Glomerular visceral epithelial cell (primary cell): ENCODE results near the gene ETS1.

ENCODE experiments used
- DNase-seq: peaks from one replicate; pipeline ENCODE4 v3.0.0-alpha.2; 2016; ENCODE audit errors: extremely low spot score

The ETS1 gene

GRCh38 chr11:128619007-128619406, 31.6 kb upstream of the ETS1 start:
- no peak for DNase-seq

DNA sequence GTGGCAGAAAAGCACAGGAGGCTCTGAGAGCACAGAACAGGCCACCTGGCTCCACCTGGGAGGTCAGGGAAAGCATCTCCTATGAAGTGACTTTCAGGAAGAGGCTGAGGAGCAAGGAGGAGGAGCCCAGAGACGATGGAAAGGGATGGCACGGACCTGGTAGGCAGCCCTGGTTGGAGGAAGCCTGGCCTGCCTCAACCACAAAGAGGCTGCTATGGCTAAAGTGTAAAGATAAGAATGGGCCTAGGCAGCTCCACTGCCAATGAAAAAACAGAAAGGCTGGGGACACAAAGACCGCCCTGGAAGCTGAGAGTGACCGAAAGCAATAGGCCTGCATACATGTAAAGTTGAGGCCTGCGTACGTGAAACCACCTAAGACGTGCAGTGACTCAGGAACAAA, 31.2 kb upstream of the ETS1 start:
- no peak for DNase-seq

GRCh38 chr11:128616161-128616560, 28.8 kb upstream of the ETS1 start:
- no peak for DNase-seq

GRCh38 chr11:128615612-128616011, 28.3 kb upstream of the ETS1 start:
- no peak for DNase-seq

GRCh38 chr11:128615076-128615475, 27.7 kb upstream of the ETS1 start:
- DNase-seq = no peak

GRCh38 chr11:128614026-128614425, 26.7 kb upstream of the ETS1 start:
- DNase-seq = no peak

DNA sequence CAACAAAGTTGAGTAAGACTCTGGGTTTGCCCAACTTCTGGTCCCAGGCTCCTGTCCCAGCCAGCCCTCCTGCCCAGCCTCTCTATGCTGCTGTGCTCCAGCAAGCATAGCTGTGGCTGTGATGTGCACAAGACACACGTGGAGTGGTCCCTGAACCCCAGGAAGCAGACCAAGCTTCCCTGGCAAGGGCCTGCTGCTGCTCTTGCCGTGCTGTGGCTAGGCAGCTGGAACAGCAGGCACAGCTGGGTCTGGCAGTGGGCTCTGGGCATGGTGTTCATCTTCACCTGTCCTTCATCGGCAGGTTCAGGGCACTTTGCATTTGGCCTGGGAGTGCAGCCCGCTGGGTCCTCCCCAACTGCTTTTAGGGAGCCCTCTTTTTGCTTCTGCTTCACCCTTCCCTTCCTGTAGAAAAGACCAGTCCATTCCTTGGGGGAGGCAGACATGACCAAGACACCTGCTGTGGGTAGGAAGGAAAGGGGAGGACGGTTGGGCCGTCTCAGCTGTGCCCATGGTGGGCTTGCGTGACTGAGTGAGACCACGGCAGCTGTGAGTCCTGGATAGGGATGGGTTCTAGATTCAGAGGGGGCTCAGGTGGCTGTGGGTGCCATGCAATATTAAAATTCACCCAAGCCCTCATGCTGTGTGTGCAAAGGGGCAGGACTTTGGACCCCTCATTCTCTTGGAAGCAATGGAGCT, 26.1 kb upstream of the ETS1 start:
- no peak for DNase-seq

DNA sequence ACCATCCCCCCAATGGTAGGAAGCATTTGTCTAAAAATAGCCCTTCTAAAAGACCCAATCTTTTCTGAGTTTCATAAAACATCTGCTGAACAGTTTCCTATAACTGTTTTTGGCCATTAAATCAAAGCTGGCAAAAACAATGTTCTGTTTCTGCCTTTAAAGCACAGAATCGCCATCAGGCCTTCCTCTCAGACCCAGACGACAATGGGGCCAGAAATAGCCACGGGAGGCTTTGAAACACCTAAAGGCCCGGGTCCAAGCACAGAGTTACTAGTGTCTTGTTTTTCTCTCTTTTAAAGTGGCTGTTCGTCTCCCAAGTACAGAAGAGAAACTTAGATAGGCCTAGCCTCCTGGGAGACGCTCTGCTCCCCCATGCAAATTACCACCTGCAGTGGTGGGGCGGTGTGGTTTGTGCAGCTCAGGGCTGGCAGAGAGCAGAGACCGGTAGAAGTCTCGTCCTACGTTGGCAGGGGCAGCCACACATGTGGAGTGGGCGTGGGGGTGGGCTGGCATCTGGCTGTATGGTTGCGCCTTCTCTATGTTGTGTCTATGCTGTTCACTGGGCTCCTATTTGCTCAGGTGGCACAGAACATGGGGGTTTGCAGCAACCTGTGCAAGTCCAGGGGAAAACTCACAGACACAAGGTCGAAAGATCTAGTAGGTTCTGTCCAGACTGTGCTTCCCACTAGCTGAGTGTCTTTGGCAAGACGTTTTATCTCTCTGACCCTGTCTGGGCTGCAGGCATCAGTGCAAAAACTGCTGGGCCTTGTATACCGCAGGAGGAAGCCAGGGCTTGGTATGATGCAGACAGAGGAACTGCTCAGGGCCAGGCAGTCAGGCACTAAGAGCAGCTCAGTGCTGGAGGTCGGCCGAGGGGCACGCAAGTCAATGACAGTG, 23.6 kb upstream of the ETS1 start:
- DNase-seq = no peak

- no peak for DNase-seq
These were observed 22.4 kb upstream of the ETS1 start for GRCh38 chr11:128609785-128610184.

GRCh38 chr11:128608746-128609407, 21.5 kb upstream of the ETS1 start:
- DNase-seq = no peak

- no peak for DNase-seq
These were observed 20.5 kb upstream of the ETS1 start for GRCh38 chr11:128607819-128608218.

DNA sequence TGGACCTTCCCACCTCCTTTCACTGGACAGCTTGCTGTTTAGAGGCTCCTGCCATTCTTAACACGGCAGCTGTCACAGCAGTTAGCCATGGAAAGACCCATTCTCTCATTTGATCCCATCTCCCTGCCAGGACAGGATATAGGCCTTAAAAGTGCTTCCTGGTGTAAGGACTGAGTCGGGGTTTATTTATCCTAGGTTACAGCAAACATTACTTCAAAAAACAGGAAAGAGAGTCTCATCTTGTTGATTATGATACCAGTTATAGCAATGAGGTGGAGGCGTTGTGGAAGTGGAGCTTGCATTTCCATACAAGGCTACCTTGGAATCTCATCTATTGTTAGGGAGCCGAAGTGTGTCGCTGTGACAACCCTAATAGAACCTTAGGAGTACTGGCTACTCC, 17.4 kb upstream of the ETS1 start:
- DNase-seq = no peak

DNA sequence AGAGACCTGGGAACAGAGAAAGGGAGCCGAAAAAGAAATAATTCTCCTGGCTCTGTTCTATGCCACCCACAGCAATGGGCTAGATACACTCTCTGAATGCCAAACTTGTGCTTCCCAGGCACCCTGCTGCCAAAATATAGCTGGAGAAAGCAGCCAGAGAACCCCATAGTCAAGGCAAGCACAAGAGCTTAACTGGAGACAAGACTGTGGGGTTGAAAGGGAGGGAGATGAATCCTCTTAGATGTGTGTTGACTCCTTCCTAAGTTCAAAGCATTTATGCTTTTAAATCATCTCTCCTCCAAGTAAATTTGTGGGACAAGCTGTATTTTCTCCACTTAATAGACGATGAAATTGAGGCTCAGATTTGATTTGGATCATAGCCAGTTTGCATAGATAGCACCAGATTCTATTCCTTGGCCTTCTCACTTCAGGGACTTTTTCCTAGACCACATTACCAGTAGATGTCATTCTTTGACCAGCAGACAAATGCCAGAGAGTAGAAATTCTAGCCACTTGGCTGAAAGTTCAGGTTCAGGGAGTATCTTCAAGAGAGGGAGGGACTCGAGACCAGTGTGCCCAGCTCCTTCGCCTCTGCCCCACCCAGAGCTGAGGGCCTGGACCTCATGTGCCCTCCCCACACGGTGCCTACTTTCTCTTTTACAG, 16.5 kb upstream of the ETS1 start:
- DNase-seq = no peak

GRCh38 chr11:128603003-128603696, 15.8 kb upstream of the ETS1 start:
- no peak for DNase-seq

GRCh38 chr11:128599729-128600128, 12.4 kb upstream of the ETS1 start:
- DNase-seq = no peak

- no peak for DNase-seq
These were observed 11.3 kb upstream of the ETS1 start for GRCh38 chr11:128598506-128599150.

- no peak for DNase-seq
These were observed 10.7 kb upstream of the ETS1 start for GRCh38 chr11:128598096-128598495.

DNA sequence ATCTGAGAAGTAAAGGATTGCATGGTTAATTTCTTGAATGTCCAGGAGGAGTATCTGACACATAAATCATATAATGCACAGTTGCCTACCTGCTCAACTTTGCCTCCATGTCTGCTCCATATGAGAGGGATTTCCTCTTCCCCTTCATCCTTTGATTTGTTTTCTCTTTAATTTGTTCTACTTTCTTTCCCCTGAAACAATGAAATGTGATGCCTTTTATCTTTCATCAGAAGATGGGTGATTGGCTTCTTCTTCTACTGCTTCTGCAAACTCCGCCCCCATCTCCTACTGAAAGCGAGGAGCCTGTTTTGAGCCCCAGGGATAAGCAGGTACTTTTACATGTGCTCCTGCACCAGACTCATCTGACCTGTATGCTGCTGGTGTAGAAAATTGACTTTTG, 9.9 kb upstream of the ETS1 start:
- no peak for DNase-seq

DNA sequence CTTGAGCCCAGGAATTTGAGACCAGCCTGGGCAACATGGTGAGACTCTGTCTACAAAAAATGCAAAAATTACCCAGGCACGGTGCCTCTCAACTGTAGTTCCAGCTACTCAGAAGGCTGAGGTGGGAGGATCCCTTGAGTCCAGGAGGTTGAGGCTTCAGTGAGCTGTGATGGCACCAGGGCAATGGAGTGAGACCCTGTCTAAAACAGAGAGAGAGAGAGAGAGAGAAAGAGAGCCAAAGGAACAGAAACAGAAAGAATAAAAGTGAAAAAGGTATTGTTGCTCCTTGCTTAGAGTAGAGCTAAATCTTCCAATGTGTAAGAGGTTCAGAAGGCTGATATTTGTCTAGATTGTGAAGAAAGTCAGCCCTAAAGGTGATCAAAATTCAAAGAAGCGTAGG, 8.9 kb upstream of the ETS1 start:
- DNase-seq = no peak

DNA sequence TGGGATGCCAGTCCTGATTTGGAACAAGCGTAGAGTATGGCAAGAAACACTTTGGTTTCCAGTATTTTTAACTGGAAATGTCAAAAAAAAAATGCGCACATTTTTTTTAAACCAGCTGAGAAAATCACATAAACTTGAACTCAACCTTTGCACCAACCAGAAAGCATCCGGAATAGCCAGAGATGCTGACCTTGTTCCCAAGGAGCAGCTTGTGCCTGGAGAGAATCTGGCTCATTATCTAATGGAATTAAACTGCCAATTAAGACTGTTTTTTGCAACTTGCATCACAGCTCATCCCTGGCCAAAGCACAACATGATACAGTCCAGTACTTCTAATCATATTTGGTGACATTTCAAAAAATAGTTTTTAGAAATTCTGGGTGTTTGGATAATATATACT, 8.4 kb upstream of the ETS1 start:
- DNase-seq = no peak

GRCh38 chr11:128595221-128595620, 7.9 kb upstream of the ETS1 start:
- DNase-seq = no peak
